H9 (cell line): Measurements from ENCODE around the gene ITGB8. TPM values are rescaled to one million over a fixed set of nuclear protein-coding genes. Genes with fewer than 3 reads are reported as not detected.

Experiments
- DNase-seq: peaks from one replicate; pipeline ENCODE4 v3.0.0-alpha.2; 2017
- H2AFZ ChIP-seq: one replicate; pipeline ENCODE4 v1.6.1; 2013; ENCODE audit warnings: mild to moderate bottlenecking, low read length, control low read depth, moderate library complexity
- H2AK5ac ChIP-seq: 2 replicates; pipeline ENCODE4 v1.6.1; 2013; ENCODE audit warnings: low read length, control low read depth, mixed read lengths; ENCODE audit not compliant: insufficient read length
- H2BK120ac ChIP-seq: one replicate; pipeline ENCODE4 v1.6.1; 2013; ENCODE audit warnings: low read depth, mild to moderate bottlenecking, low read length, control low read depth, inconsistent platforms; ENCODE audit not compliant: poor library complexity, severe bottlenecking
- H2BK12ac ChIP-seq: 2 replicates; pipeline ENCODE4 v1.6.1; 2013; ENCODE audit warnings: low read length, control low read depth, mixed read lengths, low read depth; ENCODE audit not compliant: insufficient read length
- H2BK15ac ChIP-seq: 2 replicates; pipeline ENCODE4 v1.6.1; 2013; ENCODE audit warnings: low read depth, low read length, control low read depth
- H2BK20ac ChIP-seq: one replicate; pipeline ENCODE4 v1.6.1; 2013; ENCODE audit warnings: low read depth, mild to moderate bottlenecking, low read length, control low read depth, inconsistent platforms; ENCODE audit not compliant: poor library complexity, severe bottlenecking
- H2BK5ac ChIP-seq: 2 replicates; pipeline ENCODE4 v1.6.1; 2013; ENCODE audit warnings: low read length, control low read depth, mixed read lengths; ENCODE audit not compliant: insufficient read length
- H3K14ac ChIP-seq: 2 replicates; pipeline ENCODE4 v1.6.1; 2013; ENCODE audit warnings: low read length, control low read depth; ENCODE audit not compliant: insufficient read depth
- H3K18ac ChIP-seq: 2 replicates; pipeline ENCODE4 v1.6.1; 2013; ENCODE audit warnings: low read depth, mild to moderate bottlenecking, mixed read lengths, low read length, control low read depth; ENCODE audit not compliant: insufficient read length
- H3K23ac ChIP-seq: 2 replicates; pipeline ENCODE4 v1.6.1; 2013; ENCODE audit warnings: low read length, control low read depth, mixed read lengths, low read depth; ENCODE audit not compliant: insufficient read length
- H3K23me2 ChIP-seq: 2 replicates; pipeline ENCODE4 v1.6.1; 2013; ENCODE audit warnings: low read depth, mild to moderate bottlenecking, mixed read lengths, low read length, control low read depth; ENCODE audit not compliant: insufficient read length, poor library complexity, severe bottlenecking
- H3K27ac ChIP-seq: 2 replicates; pipeline ENCODE4 v1.5.1; 2013; ENCODE audit warnings: low read length, control low read depth, mixed read lengths, low read depth; ENCODE audit not compliant: insufficient read length
- H3K27me3 ChIP-seq: 2 replicates; pipeline ENCODE4 v1.6.1; 2013; ENCODE audit warnings: low read length, control low read depth, inconsistent platforms; ENCODE audit not compliant: insufficient read depth
- H3K4ac ChIP-seq: 2 replicates; pipeline ENCODE4 v1.6.1; 2013; ENCODE audit warnings: low read depth, mild to moderate bottlenecking, control low read depth, inconsistent platforms, low read length, moderate library complexity
- H3K4me1 ChIP-seq: 2 replicates; pipeline ENCODE4 v1.6.1; 2013; ENCODE audit warnings: low read length, control low read depth, inconsistent platforms; ENCODE audit not compliant: insufficient read depth
- H3K4me2 ChIP-seq: 2 replicates; pipeline ENCODE4 v1.6.1; 2013; ENCODE audit warnings: low read length, control low read depth, mixed read lengths; ENCODE audit not compliant: insufficient read length, insufficient read depth
- H3K56ac ChIP-seq: 2 replicates; pipeline ENCODE4 v1.6.1; 2013; ENCODE audit warnings: low read depth, mild to moderate bottlenecking, mixed read lengths, low read length, control low read depth; ENCODE audit not compliant: insufficient read length
- H3K79me1 ChIP-seq: 2 replicates; pipeline ENCODE4 v1.6.1; 2013; ENCODE audit warnings: low read depth, mild to moderate bottlenecking, moderate library complexity, low read length, control low read depth, inconsistent platforms; ENCODE audit not compliant: insufficient read depth, poor library complexity, severe bottlenecking
- H3K79me2 ChIP-seq: 2 replicates; pipeline ENCODE4 v1.6.1; 2013; ENCODE audit warnings: low read length, control low read depth, inconsistent platforms; ENCODE audit not compliant: insufficient read depth
- H3K9ac ChIP-seq: 2 replicates; pipeline ENCODE4 v1.6.1; 2013; ENCODE audit warnings: low read length, control low read depth, mixed read lengths; ENCODE audit not compliant: insufficient read length; ENCODE audit errors: extremely low read depth
- H3K9me3 ChIP-seq: one replicate; pipeline ENCODE4 v1.6.1; 2013; ENCODE audit warnings: low read depth, low read length, inconsistent platforms; ENCODE audit not compliant: control insufficient read depth
- H3T11ph ChIP-seq: one replicate; pipeline ENCODE4 v1.6.1; 2013; ENCODE audit warnings: mild to moderate bottlenecking, low read length, control low read depth, inconsistent platforms
- H4K20me1 ChIP-seq: one replicate; pipeline ENCODE4 v1.6.1; 2013; ENCODE audit not compliant: control insufficient read depth, insufficient read length, insufficient read depth
- H4K5ac ChIP-seq: 2 replicates; pipeline ENCODE4 v1.6.1; 2013; ENCODE audit warnings: low read depth, mild to moderate bottlenecking, mixed read lengths, low read length, control low read depth; ENCODE audit not compliant: insufficient read length
- H4K8ac ChIP-seq: replicated peaks from 2 replicates; pipeline ENCODE4 v1.6.1; 2013; ENCODE audit warnings: low read length, control low read depth, mixed read lengths, low read depth; ENCODE audit not compliant: insufficient read length
- H4K91ac ChIP-seq: 2 replicates; pipeline ENCODE4 v1.6.1; 2013; ENCODE audit warnings: low read depth, mild to moderate bottlenecking, moderate library complexity, mixed read lengths, low read length, control low read depth; ENCODE audit not compliant: insufficient read length
- H3K27ac Mint-ChIP-seq, 3 experiments: 2 replicates in 2 of 3; 3 replicates in 1 of 3; pipeline ENCODE4 v1.8.0; 2020 to 2021; ENCODE audit warnings: mixed read lengths in 3 of 3, mild to moderate bottlenecking in 1 of 3, moderate library complexity in 1 of 3
- H3K27me3 Mint-ChIP-seq: 2 replicates; pipeline ENCODE4 v1.8.0; 2021; ENCODE audit warnings: low read depth, mild to moderate bottlenecking, moderate library complexity, mixed read lengths
- H3K36me3 Mint-ChIP-seq, 3 experiments: 2 replicates in 2 of 3; 3 replicates in 1 of 3; pipeline ENCODE4 v1.8.0; 2020 to 2021; ENCODE audit warnings: low read depth in 3 of 3, mixed read lengths in 3 of 3; ENCODE audit not compliant: insufficient read depth in 1 of 3
- H3K4me1 Mint-ChIP-seq, 2 experiments: 2 replicates each; pipeline ENCODE4 v1.8.0; 2020; ENCODE audit warnings: mixed read lengths in 2 of 2
- H3K4me3 Mint-ChIP-seq, 2 experiments: 2 replicates in 1 of 2; 3 replicates in 1 of 2; pipeline ENCODE4 v1.8.0; 2020 to 2021; ENCODE audit warnings: mild to moderate bottlenecking in 2 of 2, mixed read lengths in 2 of 2, moderate library complexity in 1 of 2
- H3K9me3 Mint-ChIP-seq, 2 experiments: 2 replicates in 1 of 2; 3 replicates in 1 of 2; pipeline ENCODE4 v1.8.0; 2020; ENCODE audit warnings: mild to moderate bottlenecking in 2 of 2, mixed read lengths in 2 of 2, moderate library complexity in 1 of 2
- WGBS: extraction: QIAGEN DNeasy Blood & Tissue Kit; methylation state at CpG from one replicate; pipeline ENCODE4 v1.1.7; 2013; ENCODE audit warnings: missing lambda C conversion rate, low lambda C conversion rate, mixed read lengths; ENCODE audit not compliant: insufficient read length; ENCODE audit errors: extremely low coverage; 5-methylcytosine and 5-hydroxymethylcytosine counted together
- total RNA-seq: library from RNA; stranded (reverse); gene quantifications from 2 replicates; pipeline ENCODE4 v1.2.1, GENCODE V29; 2021
- TF ChIP-seq, protein P1 (sequence below): fragments of 200-600 bp; sonication (generic); conservative IDR thresholded peaks from 3 replicates; pipeline ENCODE4 v1.8.0; 2021; ENCODE audit warnings: antibody characterized with exemption, mild to moderate bottlenecking

The ITGB8 gene
- total RNA-seq, 1 experiment from 2014 or later = 7.6 TPM

DNA sequence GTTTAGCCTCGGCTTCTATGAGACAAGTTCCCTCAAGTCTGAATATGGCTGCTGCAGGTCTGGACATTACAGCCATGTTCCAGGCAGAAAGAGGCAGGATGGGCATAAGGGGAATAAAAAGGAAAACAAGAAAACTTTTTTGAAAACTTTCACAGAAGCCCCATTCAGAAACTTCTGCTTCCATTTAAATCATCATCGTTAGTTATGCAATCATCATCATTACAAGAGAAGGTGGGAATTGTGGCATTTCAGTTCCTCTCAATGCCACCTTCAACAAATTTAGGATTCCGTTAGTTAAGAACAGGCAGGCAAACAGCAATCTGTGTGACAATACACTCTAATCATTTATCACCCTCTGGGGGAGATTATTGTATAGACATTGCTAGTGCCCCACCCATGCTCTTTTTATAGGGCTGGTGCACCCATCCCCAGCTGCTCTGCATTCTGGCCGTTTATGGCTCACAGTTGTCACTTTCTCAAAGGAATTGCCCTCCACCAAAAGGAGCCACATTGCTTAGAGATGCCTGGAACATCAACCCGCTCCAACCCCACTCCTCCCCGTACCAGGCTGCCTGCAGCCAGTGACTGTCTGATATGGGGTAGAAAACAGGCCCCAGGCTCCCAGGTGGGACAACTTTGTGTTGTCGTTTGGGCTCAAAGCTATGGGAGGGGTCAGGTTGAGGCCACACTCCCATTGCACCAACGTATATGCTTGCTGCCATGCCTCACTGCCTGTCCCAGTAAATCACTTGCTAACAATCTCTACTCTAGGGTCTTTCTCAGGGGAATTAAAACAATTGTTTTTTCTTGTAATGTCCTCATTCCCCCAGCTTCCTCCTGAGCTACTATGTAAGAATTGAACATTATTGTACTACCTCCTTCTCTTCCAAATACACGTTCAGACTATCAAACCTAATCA is 24.2 kb downstream of the ITGB8 start:
- no peaks in the 10 kb centered on the region for H3K9me3 Mint-ChIP-seq
- no peak overlapping the region for H2BK5ac ChIP-seq
- H3K4ac ChIP-seq = no peak overlapping the region
- H3K9me3 ChIP-seq = no peaks in the 10 kb centered on the region
- H3K23me2 ChIP-seq = no peaks in the 10 kb centered on the region
- H3K4me2 ChIP-seq = no peak overlapping the region
- no CpG with 5 or more reads among the region's 9 CpGs for WGBS
- H3K79me1 ChIP-seq = no peaks in the 10 kb centered on the region
- no peak overlapping the region for H3K14ac ChIP-seq
- TF ChIP-seq, protein P1, sequence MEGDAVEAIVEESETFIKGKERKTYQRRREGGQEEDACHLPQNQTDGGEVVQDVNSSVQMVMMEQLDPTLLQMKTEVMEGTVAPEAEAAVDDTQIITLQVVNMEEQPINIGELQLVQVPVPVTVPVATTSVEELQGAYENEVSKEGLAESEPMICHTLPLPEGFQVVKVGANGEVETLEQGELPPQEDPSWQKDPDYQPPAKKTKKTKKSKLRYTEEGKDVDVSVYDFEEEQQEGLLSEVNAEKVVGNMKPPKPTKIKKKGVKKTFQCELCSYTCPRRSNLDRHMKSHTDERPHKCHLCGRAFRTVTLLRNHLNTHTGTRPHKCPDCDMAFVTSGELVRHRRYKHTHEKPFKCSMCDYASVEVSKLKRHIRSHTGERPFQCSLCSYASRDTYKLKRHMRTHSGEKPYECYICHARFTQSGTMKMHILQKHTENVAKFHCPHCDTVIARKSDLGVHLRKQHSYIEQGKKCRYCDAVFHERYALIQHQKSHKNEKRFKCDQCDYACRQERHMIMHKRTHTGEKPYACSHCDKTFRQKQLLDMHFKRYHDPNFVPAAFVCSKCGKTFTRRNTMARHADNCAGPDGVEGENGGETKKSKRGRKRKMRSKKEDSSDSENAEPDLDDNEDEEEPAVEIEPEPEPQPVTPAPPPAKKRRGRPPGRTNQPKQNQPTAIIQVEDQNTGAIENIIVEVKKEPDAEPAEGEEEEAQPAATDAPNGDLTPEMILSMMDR = no peak
- no peak overlapping the region for H4K8ac ChIP-seq
- no peak overlapping the region for H2BK15ac ChIP-seq
- H3T11ph ChIP-seq = no peak overlapping the region
- no peaks in the 10 kb centered on the region for H3K27me3 ChIP-seq
- no peaks in the 10 kb centered on the region for H3K27me3 Mint-ChIP-seq
- no peak overlapping the region for H2BK120ac ChIP-seq
- H2BK20ac ChIP-seq = no peak overlapping the region
- no peak overlapping the region for H2BK12ac ChIP-seq
- H3K4me3 Mint-ChIP-seq = no peak overlapping the region
- H3K4me1 Mint-ChIP-seq = peaks cover 17 to 24% of the 10 kb centered on the region in 2 experiments
- H4K5ac ChIP-seq = no peak overlapping the region
- DNase-seq = no peak
- H3K56ac ChIP-seq = no peak overlapping the region
- H2AFZ ChIP-seq = no peak overlapping the region
- H3K18ac ChIP-seq = no peak overlapping the region
- no peaks in the 10 kb centered on the region for H3K36me3 Mint-ChIP-seq
- H3K79me2 ChIP-seq = no peaks in the 10 kb centered on the region
- no peak overlapping the region for H3K9ac ChIP-seq
- H3K4me1 ChIP-seq = no peaks in the 10 kb centered on the region
- H3K27ac ChIP-seq = no peak overlapping the region
- H3K27ac Mint-ChIP-seq = no peak overlapping the region; a peak in 1 of 7 replicates
- no peak overlapping the region for H3K23ac ChIP-seq
- H2AK5ac ChIP-seq = no peak overlapping the region
- no peak overlapping the region for H4K91ac ChIP-seq
- H4K20me1 ChIP-seq = no peaks in the 10 kb centered on the region
